Right lobe of liver (tissue), 6 donors: ENCODE measurements around the gene MBNL3. TPM values are rescaled to one million over a fixed set of nuclear protein-coding genes. Genes with fewer than 3 reads are reported as not detected.

Experiments used
- ATAC-seq, 4 donors: fragments of 200-7000 bp; cut with Tn5 transposase; one replicate each; pipeline ENCODE4 v1.9.1; 2020; ENCODE audit warnings: mild to moderate bottlenecking in 4 of 4, moderate library complexity in 4 of 4
- DNase-seq, 3 donors: peaks; one replicate each; pipeline ENCODE4 v3.0.0-alpha.2; 2020
- H3K27ac ChIP-seq, 3 donors: fragments of 200-600 bp; one replicate each; pipeline ENCODE4 v1.8.0; 2022
- H3K27me3 ChIP-seq, 2 donors: fragments of 200-600 bp; one replicate each; pipeline ENCODE4 v1.8.0; 2022
- H3K36me3 ChIP-seq, 4 donors: fragments of 200-600 bp; sonication (generic) in 1 of 4; one replicate each; pipeline versions ENCODE4 v1.5.1 to v1.8.0; 2017 to 2022; ENCODE audit warnings: control low read depth in 1 of 4
- H3K4me1 ChIP-seq, 4 donors: fragments of 200-600 bp; sonication (generic) in 1 of 4; one replicate each; pipeline versions ENCODE4 v1.5.1 to v1.8.0; 2017 to 2022; ENCODE audit warnings: control low read depth in 1 of 4
- H3K4me3 ChIP-seq, 3 donors: fragments of 200-600 bp; one replicate each; pipeline ENCODE4 v1.8.0; 2022
- H3K9me3 ChIP-seq, 4 donors: fragments of 200-600 bp; sonication (generic) in 1 of 4; one replicate each; pipeline versions ENCODE4 v1.5.1 to v1.8.0; 2017 to 2022; ENCODE audit warnings: control low read depth in 1 of 4
- CTCF ChIP-seq, 4 donors: fragments of 200-600 bp in 3 of 4; fragments of 450-650 bp in 1 of 4; IDR thresholded peaks; one replicate each; pipeline versions ENCODE4 v1.5.1 to v1.8.0; 2016 to 2022; ENCODE audit warnings: antibody characterized with exemption in 4 of 4, mild to moderate bottlenecking in 2 of 4
- POLR2A ChIP-seq: fragments of 450-650 bp; IDR thresholded peaks from one replicate; pipeline ENCODE4 v1.6.1; 2017; ENCODE audit warnings: antibody characterized with exemption, mild to moderate bottlenecking
- WGBS: methylation state at CpG from one replicate; pipeline ENCODE4 v1.1.6; 2018; ENCODE audit warnings: low coverage, low lambda C conversion rate; ENCODE audit not compliant: insufficient coverage; ENCODE audit errors: missing lambda C conversion rate; 5-methylcytosine and 5-hydroxymethylcytosine counted together
- intact Hi-C, 2 donors: fragments of 100-400 bp; cut with DNase I; formaldehyde crosslinking; loops; one replicate each; pipeline versions ENCODE4 v1.11.2 to v1.14.1; 2022
- total RNA-seq, 6 experiments: library from RNA; depleted of rRNA in 2 of 6; stranded (reverse); fragments of >200 nt in 2 of 6; fragmentation: NEBNext Ultra II Directional in 3 of 6; extraction: Animal tissue kit (Norgen Biotek cat#: 25700) in 3 of 6; gene quantifications; one replicate each; pipeline versions ENCODE4 v1.1.0 to v1.2.4, GENCODE V29; 2016 to 2023
- donor health status: DM: no; HTN: yes; CAD: no.
- donor health status: DM: no; HTN: no; CAD: no.
- donor health status: DM: no; HTN: no; CAD: no.
- donor health status: DM: no; HTN: yes; CAD: no.
- donor health status: DM: no; HTN: yes; CAD: no.

Gene MBNL3
- total RNA-seq, 6 experiments from 2014 or later, result 53.3 to 164 (median 84.6) TPM

GRCh38 chrX:132413459-132413858 lies 75.4 kb downstream of the MBNL3 start:
- DNase-seq, result peak; percentile 61 to 79 (median 73)
- peaks cover 0 to 4% (median 2%) of the 10 kb centered on the region in 4 donors for H3K4me1 ChIP-seq
- no peaks in the 10 kb centered on the region for H3K9me3 ChIP-seq
- intact Hi-C loops, result no loop called here
- WGBS, result 33% methylated on average over 7 of the region's 7 CpGs
- TF ChIP-seq CTCF (IDR thresholded peaks at IDR 0.05) (peak; percentile 9 to 42 (median 24)), POLR2A (peak; percentile 68)
- peaks cover 0 to 3% of the 10 kb centered on the region in 2 donors for H3K27me3 ChIP-seq
- H3K4me3 ChIP-seq, result peak overlapping the region; percentile 16 to 49 (median 49)
- peak; percentile 88 to 94 (median 92) for ATAC-seq
- no peak overlapping the region for H3K27ac ChIP-seq
- H3K36me3 ChIP-seq, result no peaks in the 10 kb centered on the region

GRCh38 chrX:132412208-132412607 lies 76.6 kb downstream of the MBNL3 start:
- no peak for DNase-seq
- peak in 2 of 4 donors; percentile 17 to 22 for ATAC-seq
- intact Hi-C loops, result no loop called here
- TF ChIP-seq POLR2A (no peak), CTCF (IDR thresholded peaks at IDR 0.05) (no peak)
- H3K9me3 ChIP-seq, result no peaks in the 10 kb centered on the region
- WGBS, result 43% methylated on average over 7 of the region's 7 CpGs
- H3K27ac ChIP-seq, result no peak overlapping the region
- no peaks in the 10 kb centered on the region for H3K36me3 ChIP-seq
- H3K4me1 ChIP-seq, result peaks cover 0 to 4% (median under 1%) of the 10 kb centered on the region in 4 donors
- peak overlapping the region; percentile 16 to 49 (median 49) for H3K4me3 ChIP-seq
- peaks cover 0 to 3% of the 10 kb centered on the region in 2 donors for H3K27me3 ChIP-seq

- ATAC-seq (peak; percentile 44 to 56 (median 45)), DNase-seq (no peak)
- Histone ChIP-seq H3K4me3 (peak overlapping the region; percentile 16 to 49 (median 49)), H3K4me1 (peaks cover 0 to 4% (median 0%) of the 10 kb centered on the region in 4 donors), H3K27ac (no peak overlapping the region), H3K36me3 (no peaks in the 10 kb centered on the region), H3K27me3 (peaks cover 0 to 3% of the 10 kb centered on the region in 2 donors), H3K9me3 (no peaks in the 10 kb centered on the region)
- no peak for TF ChIP-seq CTCF (IDR thresholded peaks at IDR 0.05)
- no peak for TF ChIP-seq POLR2A
- 32% methylated on average over 8 of the region's 8 CpGs for WGBS
- intact Hi-C loops, result no loop called here
These were observed 77.4 kb downstream of the MBNL3 start for GRCh38 chrX:132411310-132411977.

- peaks cover 0 to 4% (median 0%) of the 10 kb centered on the region in 4 donors for H3K4me1 ChIP-seq
- H3K9me3 ChIP-seq, result no peaks in the 10 kb centered on the region
- DNase-seq (no peak), ATAC-seq (no peak)
- peaks cover 0 to 3% of the 10 kb centered on the region in 2 donors for H3K27me3 ChIP-seq
- peak overlapping the region in 1 of 3 donors; percentile 49 for H3K4me3 ChIP-seq
- no peak overlapping the region for H3K27ac ChIP-seq
- intact Hi-C loops, result no loop called here
- peaks cover 0 to 3% (median 0%) of the 10 kb centered on the region in 4 donors for H3K36me3 ChIP-seq
- TF ChIP-seq POLR2A, result no peak
- TF ChIP-seq CTCF (IDR thresholded peaks at IDR 0.05), result no peak
- WGBS, result 35% methylated on average over 5 of the region's 5 CpGs
These were observed 78.9 kb downstream of the MBNL3 start for GRCh38 chrX:132409780-132410556.
